Left renal pelvis (tissue), 4 donors: ENCODE measurements around the gene KCTD11. TPM values are rescaled to one million over a fixed set of nuclear protein-coding genes. Genes with fewer than 3 reads are reported as not detected.
"Not testable (repeated sequence)": the region's sequence is repeated elsewhere in the genome, so short reads cannot be mapped to it uniquely, and the experiment has no call there.

Experiments
- DNase-seq, 4 donors: peaks; one replicate each; pipeline ENCODE4 v3.0.0-alpha.2; 2013; ENCODE audit warnings: low read depth in 4 of 4, low spot score in 3 of 4
- polyA plus RNA-seq, 4 donors: library from polyadenylated mRNA; unstranded; fragments of 120-200 nt; gene quantifications; one replicate each; pipeline ENCODE4 v1.2.1, GENCODE V29; 2013; ENCODE audit not compliant: insufficient read length in 4 of 4

The KCTD11 gene
- polyA plus RNA-seq, 4 donors = 10.9 to 12.1 (median 11.6) TPM

GRCh38 chr17:7368599-7368994, 16.6 kb downstream of the KCTD11 start:
- not testable (repeated sequence) for DNase-seq

- no peak for DNase-seq
These were observed 17.9 kb downstream of the KCTD11 start for GRCh38 chr17:7369825-7370224.

- DNase-seq = no peak
These were observed 18.9 kb downstream of the KCTD11 start for GRCh38 chr17:7370853-7371252.

GRCh38 chr17:7374353-7374752, 22.4 kb downstream of the KCTD11 start:
- no peak for DNase-seq

GRCh38 chr17:7379134-7379533, 27.2 kb downstream of the KCTD11 start:
- DNase-seq = no peak

GRCh38 chr17:7380321-7380720, 28.4 kb downstream of the KCTD11 start:
- no peak for DNase-seq

GRCh38 chr17:7380855-7381683, 29.1 kb downstream of the KCTD11 start, which contains the start of gene TNK1:
TNK1 (plus strand) TSS chr17:7381089; CDS start chr17:7382927, 1,838 bp downstream.
- DNase-seq = no peak

- no peak for DNase-seq
These were observed 30.9 kb downstream of the KCTD11 start for GRCh38 chr17:7382901-7383300.

- DNase-seq = no peak
These were observed 31.4 kb downstream of the KCTD11 start for GRCh38 chr17:7383371-7383741.

GRCh38 chr17:7383742-7384488, 32.0 kb downstream of the KCTD11 start:
- peak in 1 of 4 donors; percentile 52 for DNase-seq

GRCh38 chr17:7384489-7385081, 32.6 kb downstream of the KCTD11 start:
- no peak for DNase-seq

- no peak for DNase-seq
These were observed 36.9 kb downstream of the KCTD11 start for GRCh38 chr17:7388856-7389255.

GRCh38 chr17:7389924-7390910, 38.3 kb downstream of the KCTD11 start:
- no peak for DNase-seq

- DNase-seq = no peak
These were observed 39.3 kb downstream of the KCTD11 start for GRCh38 chr17:7391307-7391706.

- no peak for DNase-seq
These were observed 41.0 kb downstream of the KCTD11 start for GRCh38 chr17:7392696-7393612.

GRCh38 chr17:7393613-7394451, 41.9 kb downstream of the KCTD11 start:
- no peak for DNase-seq

- DNase-seq = peak in 1 of 4 donors; percentile 66
These were observed 42.7 kb downstream of the KCTD11 start, which contains the start of gene PLSCR3 for GRCh38 chr17:7394452-7395191. PLSCR3 (minus strand) TSS chr17:7394525; CDS start chr17:7394110, 415 bp downstream.
